K562 (cell line): ENCODE results near the gene KLF2. TPM values are rescaled to one million over a fixed set of nuclear protein-coding genes. Genes with fewer than 3 reads are reported as not detected.

ENCODE experiments used
- ATAC-seq: fragments of 200-7000 bp; cut with Tn5 transposase; 3 replicates; pipeline ENCODE4 v1.9.1; 2020; ENCODE audit warnings: moderate library complexity
- BruUV-seq: library from RNA; stranded (reverse); fragments of 400-500 nt; replicated peaks from 2 replicates; lab custom pipeline; 2021; lab: Mats Ljungman, UMichigan
- CTCF ChIA-PET: fragments of 300-600 bp; formaldehyde crosslinking; extraction: SDS; loops from one replicate; lab custom pipeline; 2021; ENCODE audit warnings: low intra/inter-chr PET ratio; lab: Yijun Ruan, JAX
- POLR2A ChIA-PET: fragments of 300-600, 350-650 bp; sonication (Branson Sonifier 250); formaldehyde crosslinking; extraction: SDS; loops from one replicate; lab custom pipeline; 2021; ENCODE audit warnings: antibody characterized with exemption, inconsistent platforms; lab: Yijun Ruan, JAX
- DNase-seq, 4 experiments: peaks; one replicate each; pipeline versions ENCODE4 v3.0.0 to v3.0.0-alpha.2; 2011 to 2018; ENCODE audit warnings: low spot score in 3 of 4, mixed read lengths in 3 of 4; ENCODE audit errors: extremely low read depth in 1 of 4
- FAIRE-seq: peaks from 2 replicates; lab custom pipeline; 2011; peaks lifted over from hg19 to GRCh38; lab: Jason Lieb, UNC
- H2AFZ ChIP-seq: 2 replicates; pipeline ENCODE4 v1.6.0; 2011; ENCODE audit warnings: low read depth, low read length, control low read depth, inconsistent platforms
- H3K27ac ChIP-seq: fragments of 200-600 bp; 3 replicates; pipeline ENCODE4 v1.8.0; 2011; ENCODE audit warnings: low read depth, mild to moderate bottlenecking, control low read depth, inconsistent platforms, low read length, moderate library complexity, mixed read lengths; ENCODE audit errors: extremely low read depth
- H3K27me3 ChIP-seq, 2 experiments: fragments of 300-600 bp in 1 of 2; 2 replicates in 1 of 2; 3 replicates in 1 of 2; pipeline versions ENCODE4 v1.6.0 to v1.8.0; 2011; ENCODE audit warnings: inconsistent platforms in 2 of 2, low read length in 2 of 2, mild to moderate bottlenecking in 1 of 2, mixed read lengths in 1 of 2, moderate library complexity in 1 of 2; ENCODE audit not compliant: control insufficient read depth in 2 of 2, insufficient read depth in 2 of 2
- H3K36me3 ChIP-seq: fragments of 300-600 bp; 3 replicates; pipeline ENCODE4 v1.8.0; 2011; ENCODE audit warnings: mild to moderate bottlenecking, low read length, inconsistent platforms; ENCODE audit not compliant: control insufficient read depth, insufficient read depth
- H3K4me1 ChIP-seq, 2 experiments: fragments of 200-600 bp in 1 of 2; replicated peaks in 1 of 2; 2 replicates in 1 of 2; 3 replicates in 1 of 2; pipeline versions ENCODE4 v1.5.1 to v1.8.0; 2011; ENCODE audit warnings: inconsistent platforms in 2 of 2, low read length in 2 of 2, mild to moderate bottlenecking in 1 of 2, mixed read lengths in 1 of 2, moderate library complexity in 1 of 2; ENCODE audit not compliant: control insufficient read depth in 2 of 2, insufficient read depth in 2 of 2
- H3K4me2 ChIP-seq: 2 replicates; pipeline ENCODE4 v1.6.1; 2011; ENCODE audit warnings: low read length, control low read depth, inconsistent platforms, mixed read lengths; ENCODE audit not compliant: insufficient read depth
- H3K4me3 ChIP-seq: fragments of 200-600 bp; sonication (generic), shearing (Covaris generic); 2 replicates; pipeline ENCODE4 v1.5.1; 2016; ENCODE audit warnings: control low read depth, inconsistent platforms
- H3K79me2 ChIP-seq: fragments of 200-600 bp; 3 replicates; pipeline ENCODE4 v1.8.0; 2011; ENCODE audit warnings: low read length, inconsistent platforms; ENCODE audit not compliant: control insufficient read depth, insufficient read depth
- H3K9ac ChIP-seq, 2 experiments: 2 replicates each; pipeline versions ENCODE4 v1.6.0 to v1.6.1; 2011; ENCODE audit warnings: low read depth in 2 of 2, low read length in 2 of 2, control low read depth in 1 of 2, inconsistent platforms in 1 of 2, mild to moderate bottlenecking in 1 of 2, mixed read lengths in 1 of 2; ENCODE audit not compliant: insufficient read depth in 1 of 2
- H3K9me1 ChIP-seq: one replicate; pipeline ENCODE4 v1.6.0; 2011; ENCODE audit warnings: inconsistent platforms, mild to moderate bottlenecking, low read length, moderate library complexity; ENCODE audit not compliant: control insufficient read depth, insufficient read depth
- H3K9me3 ChIP-seq: replicated peaks from 2 replicates; pipeline ENCODE4 v1.5.1; 2011; ENCODE audit warnings: low read depth, low read length, inconsistent platforms; ENCODE audit not compliant: control insufficient read depth, insufficient read depth
- H4K20me1 ChIP-seq: replicated peaks from 2 replicates; pipeline ENCODE4 v1.6.1; 2011; ENCODE audit warnings: low read length, inconsistent platforms, mixed read lengths; ENCODE audit not compliant: control insufficient read depth, insufficient read depth
- EZH2 ChIP-seq: IDR thresholded peaks from 2 replicates; pipeline ENCODE4 v1.6.1; 2012; ENCODE audit warnings: low read depth, mild to moderate bottlenecking, inconsistent platforms, low read length, borderline replicate concordance
- HDAC3 ChIP-seq: fragments of 450-650 bp; IDR thresholded peaks from 2 replicates; pipeline ENCODE4 v1.6.1; 2018; ENCODE audit warnings: borderline replicate concordance, mild to moderate bottlenecking, moderate library complexity; ENCODE audit not compliant: partially characterized antibody
- KLF1 ChIP-seq: fragments of 450-650 bp; IDR thresholded peaks from 2 replicates; pipeline ENCODE4 v1.6.1; 2016; ENCODE audit warnings: missing genetic modification characterization, missing compliant biosample characterization
- MYNN ChIP-seq, 2 experiments: sonication (generic); formaldehyde crosslinking in 1 of 2; IDR thresholded peaks; 2 replicates each; pipeline versions ENCODE4 v1.5.0 to v1.6.1; 2016 to 2020; ENCODE audit warnings: antibody characterized with exemption in 1 of 2, missing genetic modification reagents in 1 of 2
- SNIP1 ChIP-seq: fragments of 450-650 bp; IDR thresholded peaks from 2 replicates; pipeline ENCODE4 v1.7.1; 2017; ENCODE audit warnings: low read depth, mild to moderate bottlenecking
- ZFX ChIP-seq: sonication (generic); formaldehyde crosslinking; IDR thresholded peaks from 2 replicates; pipeline ENCODE4 v1.8.0; 2022; ENCODE audit warnings: mild to moderate bottlenecking, missing genetic modification reagents, moderate library complexity
- ZNF586 ChIP-seq: fragments of 450-650 bp; formaldehyde crosslinking; conservative IDR thresholded peaks from 2 replicates; pipeline ENCODE4 v1.4.0; 2020; ENCODE audit warnings: mild to moderate bottlenecking, moderate library complexity
- WGBS: fragments of 100-300 bp; shearing (Covaris generic); methylation state at CpG from one replicate; pipeline ENCODE4 v1.1.6; 2016; ENCODE audit warnings: low coverage, mixed read lengths; ENCODE audit not compliant: insufficient coverage; ENCODE audit errors: missing lambda C conversion rate; 5-methylcytosine and 5-hydroxymethylcytosine counted together
- in situ Hi-C: fragments of 300-500 bp; cut with MboI; formaldehyde crosslinking; loops from 4 replicates; pipeline ENCODE4 v1.15.0; 2018; ENCODE audit warnings: inconsistent platforms, mixed read lengths
- intact Hi-C: fragments of 100-400 bp; cut with micrococcal nuclease; formaldehyde crosslinking; loops from 2 replicates; pipeline ENCODE4 v1.14.2; 2022
- polyA plus RNA-seq, 8 experiments: library from polyadenylated mRNA; depleted of rRNA in 4 of 8; stranded (reverse) in 5 of 8; unstranded in 3 of 8; fragments of >200 nt; fragmentation: Nextera tagmentation in 2 of 8; fragmentation: Illumina TruSeq in 1 of 8; extraction: Ambion mirVana in 2 of 8; extraction: Trizol in 1 of 8; gene quantifications; 2 replicates each; pipeline versions ENCODE4 v1.2.1 to v1.2.3, GENCODE V29; 2011 to 2014; ENCODE audit warnings: inconsistent platforms in 1 of 8, missing spikeins in 1 of 8
- total RNA-seq, 7 experiments: library from RNA; depleted of rRNA in 6 of 7; stranded (reverse); fragments of >200 nt in 6 of 7; fragmentation: Illumina TruSeq in 2 of 7; extraction: Trizol in 2 of 7; gene quantifications; 2 replicates each; pipeline versions ENCODE4 v1.2.1 to v1.2.3, GENCODE V29; 2011 to 2021; ENCODE audit warnings: low replicate concordance in 1 of 7
- TF ChIP-seq, protein P1 (sequence below): fragments of 250-450 bp; sonication (Bioruptor Pico); IDR thresholded peaks from 2 replicates; pipeline ENCODE4 v1.5.1; 2021; ENCODE audit warnings: mild to moderate bottlenecking
- TF ChIP-seq, protein P2 (sequence below): sonication (generic); formaldehyde crosslinking; IDR thresholded peaks from 2 replicates; pipeline ENCODE4 v1.8.1; 2023; ENCODE audit warnings: mild to moderate bottlenecking, missing genetic modification reagents, moderate library complexity
- TF ChIP-seq, protein P3 (sequence below): sonication (generic); formaldehyde crosslinking; IDR thresholded peaks from 2 replicates; pipeline ENCODE4 v1.8.0; 2022; ENCODE audit warnings: missing genetic modification reagents, mild to moderate bottlenecking, borderline replicate concordance
- TF ChIP-seq, protein P4 (sequence below): fragments of 250-450 bp; sonication (Bioruptor Pico); IDR thresholded peaks from 2 replicates; pipeline ENCODE4 v1.4.0; 2020
- TF ChIP-seq, protein P5 (sequence below), 2 experiments: fragments of 250-450 bp in 1 of 2; fragments of 450-650 bp in 1 of 2; sonication (Bioruptor Pico) in 1 of 2; IDR thresholded peaks; 2 replicates each; pipeline versions ENCODE4 v1.6.1 to v1.8.0; 2016 to 2021; ENCODE audit warnings: mild to moderate bottlenecking in 2 of 2, moderate library complexity in 2 of 2, missing compliant biosample characterization in 1 of 2, missing genetic modification characterization in 1 of 2
- TF ChIP-seq, protein P6 (sequence below): fragments of 250-450 bp; sonication (Bioruptor Pico); IDR thresholded peaks from 2 replicates; pipeline ENCODE4 v1.8.0; 2022; ENCODE audit warnings: moderate library complexity, mild to moderate bottlenecking, inconsistent platforms

Gene KLF2
- total and polyA plus RNA-seq, 9 of the 15 experiments (the other 6 are each of a cell fraction or from before 2014, with no cell fraction given): 0.07 to 0.71 TPM; not detected in 7

DNA sequence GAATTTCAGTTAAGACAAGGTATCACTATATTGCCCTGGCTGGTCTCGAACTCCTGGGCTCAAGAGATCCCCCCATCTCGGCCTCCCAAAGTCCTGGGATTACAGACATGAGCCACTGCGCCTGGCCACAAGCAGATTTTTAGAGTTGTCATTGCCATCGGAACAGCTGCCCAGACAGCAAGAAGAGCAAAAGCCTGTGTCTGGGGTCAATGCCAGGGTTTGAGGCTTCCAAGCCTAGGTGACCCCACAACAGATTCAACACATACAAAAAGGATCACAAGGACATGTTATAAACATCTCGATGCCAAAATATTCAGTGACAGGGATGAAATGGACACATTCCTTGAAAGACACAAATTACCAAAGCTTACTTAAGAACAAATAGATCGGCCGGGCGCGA is 40.1 kb upstream of the KLF2 start:
- WGBS: 14% methylated on average over 5 of the region's 9 CpGs
- no peaks in the 10 kb centered on the region for H3K9me1 ChIP-seq
- ChIA-PET CTCF (no interaction called here), POLR2A (interaction anchor here (0.7 kb wide), 1 partner anchor 133 kb away, joined by 5 read pairs; no protein-coding TSS in a partner anchor)
- BruUV-seq: no TSS peak
- no peak overlapping the region for H3K4me2 ChIP-seq
- H3K9ac ChIP-seq: no peak overlapping the region
- FAIRE-seq (no peak), ATAC-seq (no peak), DNase-seq (no peak)
- no peak overlapping the region for H3K4me3 ChIP-seq
- peaks cover 0 to 11% of the 10 kb centered on the region in 2 experiments; a peak in 1 of 5 replicates for H3K4me1 ChIP-seq
- H2AFZ ChIP-seq: no peak overlapping the region
- H3K9me3 ChIP-seq: peaks cover 4% of the 10 kb centered on the region; the same call in 1 of the 2 replicates
- H4K20me1 ChIP-seq: peaks cover 7% of the 10 kb centered on the region; the same call in 1 of the 2 replicates
- intact Hi-C loops (no loop called here), in situ Hi-C loops (no loop called here)
- H3K27ac ChIP-seq: no peak overlapping the region
- H3K27me3 ChIP-seq: peaks cover 31 to 57% of the 10 kb centered on the region in 2 experiments; a peak in 3 of 5 replicates
- no peaks in the 10 kb centered on the region for H3K36me3 ChIP-seq
- H3K79me2 ChIP-seq: no peaks in the 10 kb centered on the region
- TF ChIP-seq KLF1 (tag) (no peak), HDAC3 (no peak), EZH2 (no peak), ZNF586 (CRISPR knock-in tag) (no peak), ZFX (CRISPR knock-in tag) (no peak), MYNN (IDR thresholded peaks at IDR 0.05) (no peak), MYNN (CRISPR knock-in tag; IDR thresholded peaks at IDR 0.05) (no peak), SNIP1 (no peak)
- TF ChIP-seq, protein P1, sequence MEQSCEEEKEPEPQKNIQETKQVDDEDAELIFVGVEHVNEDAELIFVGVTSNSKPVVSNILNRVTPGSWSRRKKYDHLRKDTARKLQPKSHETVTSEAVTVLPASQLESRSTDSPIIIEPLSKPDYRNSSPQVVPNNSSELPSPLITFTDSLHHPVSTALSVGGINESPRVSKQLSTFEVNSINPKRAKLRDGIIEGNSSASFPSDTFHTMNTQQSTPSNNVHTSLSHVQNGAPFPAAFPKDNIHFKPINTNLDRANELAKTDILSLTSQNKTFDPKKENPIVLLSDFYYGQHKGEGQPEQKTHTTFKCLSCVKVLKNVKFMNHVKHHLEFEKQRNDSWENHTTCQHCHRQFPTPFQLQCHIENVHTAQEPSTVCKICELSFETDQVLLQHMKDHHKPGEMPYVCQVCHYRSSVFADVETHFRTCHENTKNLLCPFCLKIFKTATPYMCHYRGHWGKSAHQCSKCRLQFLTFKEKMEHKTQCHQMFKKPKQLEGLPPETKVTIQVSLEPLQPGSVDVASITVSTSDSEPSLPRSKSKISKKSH (CRISPR knock-in tag): no peak
- TF ChIP-seq, protein P2, sequence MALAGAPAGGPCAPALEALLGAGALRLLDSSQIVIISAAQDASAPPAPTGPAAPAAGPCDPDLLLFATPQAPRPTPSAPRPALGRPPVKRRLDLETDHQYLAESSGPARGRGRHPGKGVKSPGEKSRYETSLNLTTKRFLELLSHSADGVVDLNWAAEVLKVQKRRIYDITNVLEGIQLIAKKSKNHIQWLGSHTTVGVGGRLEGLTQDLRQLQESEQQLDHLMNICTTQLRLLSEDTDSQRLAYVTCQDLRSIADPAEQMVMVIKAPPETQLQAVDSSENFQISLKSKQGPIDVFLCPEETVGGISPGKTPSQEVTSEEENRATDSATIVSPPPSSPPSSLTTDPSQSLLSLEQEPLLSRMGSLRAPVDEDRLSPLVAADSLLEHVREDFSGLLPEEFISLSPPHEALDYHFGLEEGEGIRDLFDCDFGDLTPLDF: no peak
- TF ChIP-seq, protein P3, sequence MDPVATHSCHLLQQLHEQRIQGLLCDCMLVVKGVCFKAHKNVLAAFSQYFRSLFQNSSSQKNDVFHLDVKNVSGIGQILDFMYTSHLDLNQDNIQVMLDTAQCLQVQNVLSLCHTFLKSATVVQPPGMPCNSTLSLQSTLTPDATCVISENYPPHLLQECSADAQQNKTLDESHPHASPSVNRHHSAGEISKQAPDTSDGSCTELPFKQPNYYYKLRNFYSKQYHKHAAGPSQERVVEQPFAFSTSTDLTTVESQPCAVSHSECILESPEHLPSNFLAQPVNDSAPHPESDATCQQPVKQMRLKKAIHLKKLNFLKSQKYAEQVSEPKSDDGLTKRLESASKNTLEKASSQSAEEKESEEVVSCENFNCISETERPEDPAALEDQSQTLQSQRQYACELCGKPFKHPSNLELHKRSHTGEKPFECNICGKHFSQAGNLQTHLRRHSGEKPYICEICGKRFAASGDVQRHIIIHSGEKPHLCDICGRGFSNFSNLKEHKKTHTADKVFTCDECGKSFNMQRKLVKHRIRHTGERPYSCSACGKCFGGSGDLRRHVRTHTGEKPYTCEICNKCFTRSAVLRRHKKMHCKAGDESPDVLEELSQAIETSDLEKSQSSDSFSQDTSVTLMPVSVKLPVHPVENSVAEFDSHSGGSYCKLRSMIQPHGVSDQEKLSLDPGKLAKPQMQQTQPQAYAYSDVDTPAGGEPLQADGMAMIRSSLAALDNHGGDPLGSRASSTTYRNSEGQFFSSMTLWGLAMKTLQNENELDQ (CRISPR knock-in tag): no peak
- TF ChIP-seq, protein P4, sequence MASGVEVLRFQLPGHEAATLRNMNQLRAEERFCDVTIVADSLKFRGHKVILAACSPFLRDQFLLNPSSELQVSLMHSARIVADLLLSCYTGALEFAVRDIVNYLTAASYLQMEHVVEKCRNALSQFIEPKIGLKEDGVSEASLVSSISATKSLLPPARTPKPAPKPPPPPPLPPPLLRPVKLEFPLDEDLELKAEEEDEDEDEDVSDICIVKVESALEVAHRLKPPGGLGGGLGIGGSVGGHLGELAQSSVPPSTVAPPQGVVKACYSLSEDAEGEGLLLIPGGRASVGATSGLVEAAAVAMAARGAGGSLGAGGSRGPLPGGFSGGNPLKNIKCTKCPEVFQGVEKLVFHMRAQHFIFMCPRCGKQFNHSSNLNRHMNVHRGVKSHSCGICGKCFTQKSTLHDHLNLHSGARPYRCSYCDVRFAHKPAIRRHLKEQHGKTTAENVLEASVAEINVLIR (CRISPR knock-in tag): no peak
- TF ChIP-seq, protein P5, sequence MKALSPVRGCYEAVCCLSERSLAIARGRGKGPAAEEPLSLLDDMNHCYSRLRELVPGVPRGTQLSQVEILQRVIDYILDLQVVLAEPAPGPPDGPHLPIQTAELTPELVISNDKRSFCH (CRISPR knock-in tag; IDR thresholded peaks at IDR 0.05): no peak
- TF ChIP-seq, protein P5 (tag; IDR thresholded peaks at IDR 0.05): no peak
- TF ChIP-seq, protein P6, sequence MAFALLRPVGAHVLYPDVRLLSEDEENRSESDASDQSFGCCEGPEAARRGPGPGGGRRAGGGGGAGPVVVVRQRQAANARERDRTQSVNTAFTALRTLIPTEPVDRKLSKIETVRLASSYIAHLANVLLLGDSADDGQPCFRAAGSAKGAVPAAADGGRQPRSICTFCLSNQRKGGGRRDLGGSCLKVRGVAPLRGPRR (CRISPR knock-in tag): no peak
